ENCODE measurements around the gene MPRIP.

Gene MPRIP

GRCh38 chr17:17221329-17221728, 179.1 kb downstream of the MPRIP start:
- no peaks in the 10 kb centered on the region for H3K9me3 Mint-ChIP-seq (ENCODE audit: low read depth)
- H3K4me1 Mint-ChIP-seq (ENCODE audit: low read depth), result no peaks in the 10 kb centered on the region
- no peaks in the 10 kb centered on the region for H3K27me3 Mint-ChIP-seq
- peaks cover 5% of the 10 kb centered on the region for H3K36me3 Mint-ChIP-seq
- no peak overlapping the region for H3K27ac Mint-ChIP-seq
- no peak overlapping the region for H3K4me3 Mint-ChIP-seq

DNA sequence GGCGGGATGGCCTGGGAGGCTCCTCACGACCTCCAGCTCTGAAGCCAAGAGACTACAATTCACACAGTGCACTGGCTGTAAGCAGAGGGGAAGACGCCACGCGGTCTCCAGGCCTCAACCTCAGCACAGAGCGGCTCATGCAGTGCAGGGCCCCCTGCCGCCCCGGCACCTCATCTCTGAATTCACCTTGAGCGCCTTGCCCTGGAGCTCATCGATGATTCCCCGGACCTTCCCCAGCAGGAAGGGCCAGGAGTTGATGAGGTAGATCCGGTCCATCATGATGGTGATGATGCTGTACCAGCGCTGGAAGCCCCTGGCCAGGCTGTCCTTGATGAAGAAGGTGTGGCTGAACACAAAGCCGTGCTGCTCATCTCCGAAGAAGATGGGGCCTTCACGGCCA, 181.5 kb downstream of the MPRIP start:
- H3K36me3 Mint-ChIP-seq, result no peaks in the 10 kb centered on the region
- H3K4me3 Mint-ChIP-seq, result no peak overlapping the region
- no peak overlapping the region for H3K27ac Mint-ChIP-seq
- H3K9me3 Mint-ChIP-seq (ENCODE audit: low read depth), result no peaks in the 10 kb centered on the region
- H3K4me1 Mint-ChIP-seq (ENCODE audit: low read depth), result no peaks in the 10 kb centered on the region
- no peaks in the 10 kb centered on the region for H3K27me3 Mint-ChIP-seq

DNA sequence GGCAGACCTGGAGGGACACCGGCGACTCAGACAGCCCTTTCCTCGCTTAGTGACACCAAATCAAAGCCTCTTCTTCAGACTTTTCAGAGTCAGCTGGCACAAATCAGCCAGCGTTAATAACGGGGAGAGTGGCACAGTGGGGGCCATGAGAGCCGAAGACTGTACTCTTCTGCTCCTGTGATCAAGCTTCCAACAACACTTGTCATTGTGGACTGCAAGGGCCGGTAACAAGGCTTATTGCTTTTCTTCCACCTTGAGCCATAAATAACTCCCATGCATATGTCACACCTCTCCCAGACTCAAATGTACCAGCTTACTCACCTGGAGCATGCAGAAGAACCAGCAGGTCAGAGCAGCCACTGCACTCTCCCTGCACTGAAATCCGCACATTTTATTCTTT, 181.9 kb downstream of the MPRIP start:
- H3K4me1 Mint-ChIP-seq (ENCODE audit: low read depth), result no peaks in the 10 kb centered on the region
- no peaks in the 10 kb centered on the region for H3K27me3 Mint-ChIP-seq
- H3K9me3 Mint-ChIP-seq (ENCODE audit: low read depth), result no peaks in the 10 kb centered on the region
- no peak overlapping the region for H3K4me3 Mint-ChIP-seq
- H3K27ac Mint-ChIP-seq, result no peak overlapping the region
- no peaks in the 10 kb centered on the region for H3K36me3 Mint-ChIP-seq

- Mint-ChIP-seq H3K4me1 (ENCODE audit: low read depth) (no peaks in the 10 kb centered on the region), H3K9me3 (ENCODE audit: low read depth) (no peaks in the 10 kb centered on the region), H3K4me3 (no peak overlapping the region), H3K27ac (no peak overlapping the region), H3K27me3 (no peaks in the 10 kb centered on the region), H3K36me3 (no peaks in the 10 kb centered on the region)
Observed at GRCh38 chr17:17225901-17226300, 183.6 kb downstream of the MPRIP start.

- H3K9me3 Mint-ChIP-seq (ENCODE audit: low read depth), result no peaks in the 10 kb centered on the region
- H3K27ac Mint-ChIP-seq, result no peak overlapping the region
- no peak overlapping the region for H3K4me3 Mint-ChIP-seq
- H3K4me1 Mint-ChIP-seq (ENCODE audit: low read depth), result no peaks in the 10 kb centered on the region
- no peaks in the 10 kb centered on the region for H3K27me3 Mint-ChIP-seq
- no peaks in the 10 kb centered on the region for H3K36me3 Mint-ChIP-seq
Observed at GRCh38 chr17:17226451-17227265, 184.4 kb downstream of the MPRIP start.

DNA sequence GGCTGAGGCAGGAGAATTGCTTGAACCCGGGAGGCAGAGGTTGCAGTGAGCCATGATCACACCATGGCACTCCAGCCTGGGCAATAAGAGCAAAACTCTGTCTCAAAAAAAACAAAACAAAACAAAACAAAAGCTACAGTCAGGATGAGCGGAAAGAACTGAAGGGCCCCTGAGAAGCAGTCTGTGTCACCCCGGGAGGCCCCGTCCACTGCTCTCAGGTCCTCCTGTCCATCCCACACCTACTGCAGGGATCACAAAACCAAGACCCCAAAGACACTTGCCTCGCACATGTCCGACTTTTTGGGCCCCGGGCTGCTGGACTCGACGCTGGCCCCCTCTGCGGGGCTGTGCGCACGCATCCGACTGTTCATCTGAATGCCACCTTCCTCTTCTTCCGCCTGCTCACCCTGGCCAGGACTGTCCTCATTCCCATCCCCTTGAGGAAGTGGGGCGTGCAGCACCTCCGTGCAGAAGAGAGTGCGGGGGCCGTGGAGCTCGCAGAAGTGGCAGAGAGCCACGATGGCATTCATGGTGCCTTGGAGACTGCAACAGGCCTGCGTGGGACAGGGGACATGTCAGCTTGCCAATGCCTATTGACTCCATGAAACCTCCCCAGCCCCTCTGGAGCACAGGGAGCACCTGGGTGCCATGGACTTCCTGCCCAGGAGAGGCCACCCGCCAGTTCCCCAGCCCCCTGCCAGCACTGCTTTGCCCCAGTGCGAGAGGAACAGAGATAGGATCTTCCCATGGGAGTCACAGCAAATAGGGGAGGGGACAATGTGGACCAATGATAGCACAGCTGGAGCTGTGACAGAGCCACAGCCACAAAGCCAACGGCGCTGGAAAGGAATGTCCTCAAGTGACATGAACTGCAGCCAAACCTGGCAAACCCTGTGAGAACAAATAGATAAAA, 185.6 kb downstream of the MPRIP start:
- Mint-ChIP-seq H3K27me3 (no peaks in the 10 kb centered on the region), H3K4me1 (ENCODE audit: low read depth) (peaks cover 4% of the 10 kb centered on the region), H3K9me3 (ENCODE audit: low read depth) (no peaks in the 10 kb centered on the region), H3K27ac (no peak overlapping the region), H3K4me3 (no peak overlapping the region), H3K36me3 (no peaks in the 10 kb centered on the region)

DNA sequence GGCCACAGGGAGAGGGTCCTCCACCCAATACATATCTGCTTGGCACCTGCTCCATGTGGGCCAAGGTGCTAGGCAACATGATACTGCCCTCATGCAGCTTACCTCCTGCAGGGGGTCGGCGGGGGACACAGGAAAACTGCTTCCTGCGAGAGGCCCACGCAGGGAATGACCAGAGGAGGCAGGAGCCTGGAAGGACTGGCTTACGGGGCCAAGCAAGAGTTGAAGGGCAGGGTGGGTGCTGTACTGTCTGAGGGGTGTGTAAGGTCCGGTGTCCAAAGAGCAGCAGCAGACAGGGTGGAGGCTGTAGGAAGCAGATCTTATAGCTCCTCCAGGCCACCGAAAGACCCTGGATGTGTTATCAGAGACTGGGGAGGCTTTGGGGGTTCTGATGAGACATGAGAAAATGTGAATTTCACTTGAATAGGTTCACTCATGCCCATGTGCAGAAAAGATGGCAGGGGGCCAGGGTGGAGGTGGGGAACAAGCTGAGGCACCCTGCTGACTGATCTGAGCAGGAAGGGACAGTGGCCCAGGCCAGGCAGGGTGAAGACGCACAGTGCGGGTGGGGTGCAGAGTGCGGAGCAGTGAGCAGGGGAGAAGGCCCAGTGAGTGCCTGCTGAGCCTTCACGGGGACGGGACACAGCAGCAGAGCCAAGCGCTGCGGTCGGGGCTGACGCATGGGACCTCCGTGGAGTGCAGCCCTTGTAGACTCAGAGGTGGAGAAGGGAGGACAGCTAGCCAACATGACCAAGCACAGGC, 186.4 kb downstream of the MPRIP start:
- Mint-ChIP-seq H3K36me3 (no peaks in the 10 kb centered on the region), H3K4me1 (ENCODE audit: low read depth) (peaks cover 4% of the 10 kb centered on the region), H3K4me3 (no peak overlapping the region), H3K9me3 (ENCODE audit: low read depth) (no peaks in the 10 kb centered on the region), H3K27ac (no peak overlapping the region), H3K27me3 (no peaks in the 10 kb centered on the region)

- Mint-ChIP-seq H3K4me1 (ENCODE audit: low read depth) (peaks cover 6% of the 10 kb centered on the region), H3K27me3 (no peaks in the 10 kb centered on the region), H3K27ac (no peak overlapping the region), H3K36me3 (no peaks in the 10 kb centered on the region), H3K9me3 (ENCODE audit: low read depth) (no peaks in the 10 kb centered on the region), H3K4me3 (no peak overlapping the region)
Observed at GRCh38 chr17:17229416-17230384, 187.4 kb downstream of the MPRIP start.

DNA sequence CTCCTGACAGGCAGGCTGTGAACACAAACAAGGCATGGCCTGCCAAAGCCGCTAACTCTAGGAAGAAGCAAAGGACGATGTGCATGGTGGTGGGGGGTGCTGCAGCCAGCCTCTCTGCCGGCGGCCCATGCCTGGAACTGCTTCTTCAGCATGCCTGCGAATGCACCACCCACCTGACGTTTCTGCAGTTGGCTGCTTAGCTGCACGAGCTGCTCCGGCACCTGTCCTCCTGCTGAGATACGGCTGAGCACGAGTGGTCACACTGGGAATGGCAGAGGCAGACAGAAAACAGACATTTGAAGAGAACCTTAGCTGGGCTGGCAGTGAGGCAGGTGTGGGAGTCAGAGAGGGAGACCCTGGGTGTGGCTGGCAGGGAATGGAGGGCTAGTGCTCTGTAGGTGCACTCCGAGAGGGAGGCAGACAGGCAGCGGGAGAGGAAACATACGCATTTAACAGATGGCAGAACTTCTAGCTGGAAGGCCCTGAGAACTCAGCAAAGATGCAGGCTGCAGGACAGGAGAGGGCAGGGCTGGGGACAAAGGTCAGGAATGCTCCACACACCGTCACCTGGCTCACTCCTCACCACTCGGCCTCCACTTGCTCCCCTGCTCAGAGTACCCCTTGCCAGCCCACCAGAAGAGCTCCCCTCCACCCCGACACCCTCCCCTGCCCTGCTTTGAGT, 189.5 kb downstream of the MPRIP start:
- Mint-ChIP-seq H3K4me3 (no peak overlapping the region), H3K4me1 (ENCODE audit: low read depth) (peaks cover 21% of the 10 kb centered on the region), H3K27ac (no peak overlapping the region)

GRCh38 chr17:17232303-17232621, 190.0 kb downstream of the MPRIP start:
- Mint-ChIP-seq H3K36me3 (no peaks in the 10 kb centered on the region), H3K4me3 (no peak overlapping the region), H3K27me3 (no peaks in the 10 kb centered on the region)

More for the DNA sequence above, 189.5 kb downstream of the MPRIP start:
- Mint-ChIP-seq H3K27me3 (no peaks in the 10 kb centered on the region), H3K36me3 (no peaks in the 10 kb centered on the region), H3K9me3 (ENCODE audit: low read depth) (no peaks in the 10 kb centered on the region)

DNA sequence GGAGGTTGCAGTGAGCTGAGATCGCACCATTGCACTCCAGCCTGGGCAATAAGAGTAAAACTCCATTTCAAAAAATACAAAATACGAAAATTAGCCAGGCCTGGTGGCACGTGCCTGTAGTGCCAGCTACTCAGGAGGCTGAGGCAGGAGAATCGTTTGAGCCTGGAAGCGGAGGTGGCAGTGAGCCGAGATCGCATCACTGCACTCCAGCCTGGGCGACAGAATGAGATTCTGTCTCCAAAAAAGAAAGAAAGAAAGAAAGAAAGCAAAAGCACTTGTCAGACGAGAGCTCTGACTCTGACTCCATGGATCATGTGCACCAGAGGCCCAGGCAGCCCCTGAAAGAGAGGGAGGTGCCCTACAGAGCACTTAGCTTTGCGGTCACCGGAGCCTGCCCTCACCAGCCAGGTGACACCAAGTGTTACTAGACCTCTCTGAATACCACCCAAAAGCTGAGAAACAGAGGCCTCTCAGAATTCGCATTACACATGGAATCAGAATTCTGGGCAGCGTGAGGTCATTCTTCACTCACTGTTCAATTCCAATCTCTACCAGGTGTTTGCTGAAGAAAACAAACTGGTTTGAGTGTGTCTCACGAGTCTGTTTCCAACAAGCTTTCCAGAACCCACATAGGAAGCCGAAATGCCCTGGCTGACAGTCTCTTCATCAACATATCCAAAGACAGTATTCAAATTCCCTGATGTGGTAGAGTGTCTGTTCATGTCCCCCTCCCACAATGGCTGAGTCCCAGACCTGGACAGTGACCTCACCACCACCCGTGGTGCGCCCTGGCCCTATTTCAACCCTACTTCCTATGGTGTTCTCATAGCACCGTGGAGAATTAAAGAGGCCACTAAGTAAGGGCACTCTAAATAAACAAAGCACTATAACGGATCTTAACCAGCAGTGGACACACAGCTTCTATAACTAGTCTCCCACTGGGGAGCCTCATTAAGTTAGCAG, 193.2 kb downstream of the MPRIP start:
- Mint-ChIP-seq H3K27me3 (no peaks in the 10 kb centered on the region), H3K4me1 (ENCODE audit: low read depth) (peaks cover 32% of the 10 kb centered on the region), H3K27ac (peak overlapping the region; percentile 99), H3K9me3 (ENCODE audit: low read depth) (no peaks in the 10 kb centered on the region), H3K4me3 (peak overlapping the region; percentile 97), H3K36me3 (no peaks in the 10 kb centered on the region)

More at GRCh38 chr17:17232303-17232621, 190.0 kb downstream of the MPRIP start:
- no peaks in the 10 kb centered on the region for H3K9me3 Mint-ChIP-seq (ENCODE audit: low read depth)
- peaks cover 21% of the 10 kb centered on the region for H3K4me1 Mint-ChIP-seq (ENCODE audit: low read depth)
- no peak overlapping the region for H3K27ac Mint-ChIP-seq

DNA sequence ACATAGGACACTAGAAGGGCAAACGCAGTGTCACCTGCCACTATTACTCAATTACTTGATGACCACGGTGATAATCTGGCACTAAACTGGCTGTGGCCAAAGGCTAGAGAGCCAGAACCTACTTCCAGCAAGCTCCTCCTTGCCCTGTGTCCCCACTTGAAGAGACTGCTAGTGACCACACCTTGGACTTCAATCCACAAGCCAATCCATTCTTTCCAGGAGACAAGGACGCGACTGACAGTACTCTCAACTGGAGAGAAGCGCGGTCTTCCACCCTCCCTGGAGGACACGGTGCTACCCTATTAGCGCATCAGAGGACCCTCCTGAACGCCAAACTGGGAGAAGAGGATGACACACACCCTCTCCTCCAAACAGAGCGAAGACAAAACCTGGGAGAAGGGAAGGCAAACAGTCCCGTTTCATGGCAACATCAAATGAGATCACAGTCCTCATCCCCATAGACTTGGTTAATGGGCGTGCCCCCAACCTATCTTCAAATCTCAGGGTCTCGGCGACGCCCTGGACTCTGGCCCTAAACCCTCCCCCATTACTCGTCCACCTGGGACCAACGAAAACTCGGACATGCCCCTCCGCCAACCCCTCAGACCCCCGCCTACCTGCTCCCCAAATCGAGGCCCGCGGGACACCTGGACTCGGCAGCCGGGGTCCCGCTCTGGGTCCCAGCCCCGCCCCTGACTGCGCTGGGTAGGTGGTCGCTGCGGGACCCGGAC, 194.2 kb downstream of the MPRIP start:
- H3K4me1 Mint-ChIP-seq (ENCODE audit: low read depth), result peaks cover 32% of the 10 kb centered on the region

More for the DNA sequence above, 194.2 kb downstream of the MPRIP start:
- Mint-ChIP-seq H3K4me3 (peak overlapping the region; percentile 97), H3K27ac (peak overlapping the region; percentile 99), H3K9me3 (ENCODE audit: low read depth) (no peaks in the 10 kb centered on the region), H3K27me3 (no peaks in the 10 kb centered on the region), H3K36me3 (no peaks in the 10 kb centered on the region)

Measured in activated naive CD8-positive, alpha-beta T cell (primary cell).